OCI-LY7 (cell line): ENCODE results near the gene LRP5.

Experiments used
- EZH2phosphoT487 ChIP-seq: fragments of 200-600 bp; sonication (generic); IDR thresholded peaks from 2 replicates; pipeline ENCODE4 v1.6.1; 2018; ENCODE audit warnings: low read depth, borderline replicate concordance, mild to moderate bottlenecking, mixed run types, antibody characterized with exemption, low read length, moderate library complexity, mixed read lengths
- TF ChIP-seq, protein P1 (sequence below): fragments of 200-600 bp; sonication (generic); conservative IDR thresholded peaks from 2 replicates; pipeline ENCODE4 v1.5.1; 2014; ENCODE audit warnings: mild to moderate bottlenecking, antibody characterized with exemption, low read length, moderate library complexity, mixed read lengths

- TF ChIP-seq, protein P1, sequence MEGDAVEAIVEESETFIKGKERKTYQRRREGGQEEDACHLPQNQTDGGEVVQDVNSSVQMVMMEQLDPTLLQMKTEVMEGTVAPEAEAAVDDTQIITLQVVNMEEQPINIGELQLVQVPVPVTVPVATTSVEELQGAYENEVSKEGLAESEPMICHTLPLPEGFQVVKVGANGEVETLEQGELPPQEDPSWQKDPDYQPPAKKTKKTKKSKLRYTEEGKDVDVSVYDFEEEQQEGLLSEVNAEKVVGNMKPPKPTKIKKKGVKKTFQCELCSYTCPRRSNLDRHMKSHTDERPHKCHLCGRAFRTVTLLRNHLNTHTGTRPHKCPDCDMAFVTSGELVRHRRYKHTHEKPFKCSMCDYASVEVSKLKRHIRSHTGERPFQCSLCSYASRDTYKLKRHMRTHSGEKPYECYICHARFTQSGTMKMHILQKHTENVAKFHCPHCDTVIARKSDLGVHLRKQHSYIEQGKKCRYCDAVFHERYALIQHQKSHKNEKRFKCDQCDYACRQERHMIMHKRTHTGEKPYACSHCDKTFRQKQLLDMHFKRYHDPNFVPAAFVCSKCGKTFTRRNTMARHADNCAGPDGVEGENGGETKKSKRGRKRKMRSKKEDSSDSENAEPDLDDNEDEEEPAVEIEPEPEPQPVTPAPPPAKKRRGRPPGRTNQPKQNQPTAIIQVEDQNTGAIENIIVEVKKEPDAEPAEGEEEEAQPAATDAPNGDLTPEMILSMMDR = no peak
- no peak for TF ChIP-seq EZH2phosphoT487
Measured at GRCh38 chr11:68468217-68468828, 155.9 kb downstream of the LRP5 start.
